Cardiac septum (tissue), 1 donor: ENCODE data around the gene EPG5. TPM values are rescaled to one million over a fixed set of nuclear protein-coding genes. Genes with fewer than 3 reads are reported as not detected.

Experiments
- DNase-seq: peaks from one replicate; pipeline ENCODE4 v3.0.0-alpha.2; 2020; ENCODE audit warnings: low spot score
- intact Hi-C: fragments of 100-400 bp; cut with DNase I; formaldehyde crosslinking; loops from one replicate; pipeline ENCODE4 v1.14.0; 2022
- total RNA-seq: library from RNA; stranded (reverse); fragmentation: NEBNext Ultra II Directional; extraction: Animal tissue kit (Norgen Biotek cat#: 25700); gene quantifications from one replicate; pipeline ENCODE4 v1.2.1, GENCODE V29; 2021
- donor health status: DM: no; HTN: no; CAD: no.

Gene EPG5
- total RNA-seq, 1 donor from 2014 or later = 16.7 TPM

- intact Hi-C loops = loop anchor here (1.0 kb wide), 1 partner anchor 190 kb away; no protein-coding TSS in a partner anchor
- DNase-seq = no peak
Measured at GRCh38 chr18:45880876-45881558, 86.1 kb downstream of the EPG5 start.

DNA sequence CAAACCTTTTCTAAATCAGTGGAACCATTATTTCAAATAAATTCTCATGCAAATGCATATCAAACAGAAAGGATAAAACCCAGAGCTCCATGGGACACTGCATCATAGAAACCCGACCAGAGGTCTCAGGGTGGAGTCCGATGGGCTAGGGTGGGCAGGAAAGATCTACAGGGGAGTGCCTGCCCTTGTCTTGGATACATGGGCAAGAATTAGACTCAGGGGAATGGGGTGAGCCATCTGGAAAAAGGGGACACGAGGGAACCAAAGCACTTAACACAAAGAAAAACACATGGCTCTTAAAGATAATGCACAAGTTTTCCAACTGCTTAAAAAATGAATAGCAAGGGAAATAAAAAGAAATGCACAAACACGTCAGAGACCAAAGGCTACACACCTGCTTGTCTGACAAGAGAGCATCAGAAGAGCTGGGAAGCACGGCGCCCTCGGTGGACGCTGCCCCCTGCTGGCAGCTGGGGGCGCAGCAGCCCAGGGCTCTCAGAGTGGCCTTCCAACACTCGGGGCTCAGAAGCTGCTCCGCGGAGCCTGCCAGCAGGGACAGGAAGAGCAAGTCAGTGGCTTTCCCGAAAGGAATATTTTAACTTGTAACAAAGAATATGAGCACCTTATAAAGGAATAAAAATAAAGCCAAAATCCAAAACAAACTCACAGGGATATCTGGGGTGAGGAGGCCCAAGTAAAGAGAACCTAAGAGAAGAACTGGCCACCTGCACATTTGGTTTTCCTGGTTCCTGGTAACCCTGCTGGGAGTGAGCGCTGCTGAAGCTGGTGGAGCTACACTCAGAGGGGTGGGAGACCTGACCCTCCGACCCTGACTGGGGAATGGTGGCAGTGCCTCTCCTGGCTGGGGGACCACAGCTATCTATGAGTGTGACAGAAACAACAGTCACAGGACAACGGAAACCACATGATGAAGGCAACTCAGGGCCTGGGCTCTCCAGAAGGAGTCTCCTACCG, 87.2 kb downstream of the EPG5 start:
- intact Hi-C loops = loop anchor here (1.0 kb wide), 1 partner anchor 189 kb away; no protein-coding TSS in a partner anchor
- peak; percentile 89 for DNase-seq

GRCh38 chr18:45877403-45877802, 89.7 kb downstream of the EPG5 start:
- intact Hi-C loops = no loop called here
- DNase-seq = no peak

GRCh38 chr18:45876161-45876560, 91.0 kb downstream of the EPG5 start:
- no peak for DNase-seq
- intact Hi-C loops = no loop called here

- no peak for DNase-seq
- intact Hi-C loops = no loop called here
Measured at GRCh38 chr18:45874491-45875184, 92.5 kb downstream of the EPG5 start.

- intact Hi-C loops = no loop called here
- no peak for DNase-seq
Measured at GRCh38 chr18:45871431-45872084, 95.6 kb downstream of the EPG5 start.

DNA sequence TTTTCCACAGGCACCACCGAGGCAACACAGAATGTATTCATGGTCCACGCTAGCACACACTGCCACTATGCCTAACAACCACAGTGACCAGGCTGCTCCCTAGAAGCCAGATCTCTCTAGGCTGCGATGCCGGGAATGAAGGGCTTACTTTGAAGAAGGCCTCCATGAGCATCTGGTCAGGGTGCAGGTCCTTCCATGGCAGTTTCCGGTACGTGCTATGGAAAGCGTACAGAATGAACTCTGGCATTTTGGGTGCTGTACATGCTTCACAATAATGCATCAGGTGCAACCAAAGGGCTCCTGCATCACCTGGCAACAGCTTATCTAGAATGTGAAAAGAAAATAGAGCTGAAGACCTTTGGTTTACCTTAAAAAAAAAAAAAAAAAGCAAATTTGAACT, 96.7 kb downstream of the EPG5 start:
- DNase-seq = no peak
- intact Hi-C loops = no loop called here

DNA sequence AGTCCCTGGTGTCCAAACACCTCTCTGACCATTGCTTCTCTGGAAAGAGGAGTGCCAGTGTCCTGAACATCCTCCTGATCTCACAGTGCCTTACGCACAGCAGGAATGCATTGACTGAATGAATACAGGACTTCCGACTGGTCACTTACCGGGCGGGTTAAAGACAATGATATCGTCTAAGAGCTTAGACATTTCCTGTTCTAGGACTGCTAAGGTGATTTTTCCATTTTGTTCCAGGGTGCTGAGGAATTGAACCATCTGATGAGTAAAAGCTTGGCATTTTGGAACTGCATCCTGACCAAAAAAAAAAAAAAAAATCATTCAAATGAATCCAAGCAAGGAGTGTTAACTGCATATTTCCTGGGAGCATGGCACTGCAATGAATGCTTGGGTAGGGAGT, 101.7 kb downstream of the EPG5 start:
- intact Hi-C loops = loop anchor here (10.0 kb wide), 1 partner anchor 209 kb away; the partner anchor contains the start of gene PSTPIP2
- DNase-seq = no peak

- intact Hi-C loops = loop anchor here (10.0 kb wide), 1 partner anchor 211 kb away; the partner anchor contains the start of gene PSTPIP2
- DNase-seq = no peak
Measured at GRCh38 chr18:45864081-45864480, 103.0 kb downstream of the EPG5 start.

- DNase-seq = no peak
- intact Hi-C loops = loop anchor here (10.0 kb wide), 1 partner anchor 211 kb away; the partner anchor contains the start of gene PSTPIP2
Measured at GRCh38 chr18:45863469-45863868, 103.7 kb downstream of the EPG5 start.

DNA sequence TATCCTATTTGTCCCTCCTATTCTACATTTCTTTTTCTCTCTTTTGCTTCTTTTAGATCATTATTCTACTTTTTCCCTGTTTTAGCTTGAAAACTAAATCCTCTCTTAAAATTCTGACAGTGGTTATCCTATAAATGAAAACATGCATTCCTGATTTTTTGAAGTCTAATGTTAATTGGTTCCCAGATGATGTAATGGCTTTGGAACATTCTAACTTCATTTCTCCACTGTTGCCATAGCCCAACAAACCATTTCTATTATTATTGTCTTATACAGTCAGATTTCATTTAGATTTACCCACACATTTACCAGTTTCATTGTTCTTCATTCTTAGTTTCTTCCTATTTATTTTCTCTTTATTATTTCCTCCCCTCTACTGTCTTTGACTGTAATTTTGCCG, 105.2 kb downstream of the EPG5 start:
- intact Hi-C loops = loop anchor here (10.0 kb wide), 1 partner anchor 213 kb away; the partner anchor contains the start of gene PSTPIP2
- no peak for DNase-seq

GRCh38 chr18:45860971-45861370, 106.2 kb downstream of the EPG5 start:
- DNase-seq = no peak
- intact Hi-C loops = loop anchor here (10.0 kb wide), 1 partner anchor 214 kb away; the partner anchor contains the start of gene PSTPIP2

- intact Hi-C loops = loop anchor here (10.0 kb wide), 1 partner anchor 214 kb away; the partner anchor contains the start of gene PSTPIP2
- DNase-seq = no peak
Measured at GRCh38 chr18:45860492-45860891, 106.6 kb downstream of the EPG5 start.

DNA sequence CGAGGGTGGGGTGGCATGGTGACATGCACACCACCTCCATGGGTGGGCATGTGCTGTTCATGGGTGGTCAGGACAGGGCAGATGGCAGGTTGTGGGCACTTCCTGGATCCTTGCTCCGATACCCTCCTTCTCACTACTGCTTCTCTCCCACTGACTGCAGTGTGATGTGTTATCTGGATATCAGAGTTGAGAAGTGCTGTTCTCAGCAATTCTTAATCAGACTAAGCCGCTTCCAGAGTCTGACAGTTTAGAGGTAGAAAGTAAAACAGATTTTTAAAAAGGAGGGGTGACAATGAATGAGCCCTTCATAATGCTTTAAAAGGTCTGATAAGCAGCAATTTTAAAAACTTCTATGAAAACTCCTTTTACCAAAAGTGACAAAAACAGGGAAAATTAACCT, 107.8 kb downstream of the EPG5 start:
- intact Hi-C loops = no loop called here
- DNase-seq = no peak

DNA sequence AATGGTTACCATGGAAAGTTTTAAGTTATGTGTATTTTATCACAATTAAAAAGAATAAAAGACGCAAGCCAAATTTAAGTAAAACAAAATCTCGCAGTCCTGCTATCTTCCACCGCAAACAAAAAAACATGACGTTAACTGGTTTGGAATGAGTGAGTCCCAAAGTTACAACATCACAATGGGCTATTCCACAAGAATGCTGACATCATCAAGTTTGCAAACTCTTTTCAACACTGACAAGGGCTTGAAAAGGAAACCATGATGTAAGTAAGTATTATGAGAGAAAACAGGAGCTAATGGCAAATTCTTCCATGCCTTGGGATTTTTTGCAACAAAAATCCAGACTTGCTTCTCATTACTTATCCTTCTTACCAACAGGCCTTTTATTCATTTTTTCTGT, 110.6 kb downstream of the EPG5 start:
- no peak for DNase-seq
- intact Hi-C loops = no loop called here

DNA sequence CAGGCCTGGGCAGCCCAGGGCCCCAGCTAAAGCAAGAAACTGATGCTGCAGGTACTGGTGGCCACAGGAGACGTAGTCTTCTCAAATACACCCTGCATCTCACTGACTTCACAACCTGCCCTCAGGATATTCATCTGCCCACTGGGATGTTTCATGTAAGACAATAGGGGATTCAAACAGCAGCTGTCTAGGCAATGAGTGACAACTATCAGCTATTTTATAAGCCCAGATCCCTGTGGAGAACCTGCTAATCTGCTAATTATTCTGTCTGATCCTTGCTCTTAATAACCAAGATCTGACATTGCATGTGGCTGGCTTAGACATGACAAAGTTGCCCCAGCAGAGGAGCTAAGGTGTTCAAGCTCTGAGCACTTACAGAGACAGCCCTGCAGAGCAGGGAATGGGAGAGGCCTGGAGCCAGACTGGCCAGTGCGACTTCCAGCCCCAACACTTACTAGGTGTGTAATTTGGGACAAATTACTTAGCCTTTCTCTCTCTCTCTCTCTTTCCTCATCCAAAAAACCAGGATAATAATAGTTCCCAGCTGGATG, 113.0 kb downstream of the EPG5 start:
- no peak for DNase-seq
- intact Hi-C loops = no loop called here

- intact Hi-C loops = no loop called here
- no peak for DNase-seq
Measured at GRCh38 chr18:45852631-45853030, 114.5 kb downstream of the EPG5 start.

GRCh38 chr18:45851161-45851925, 115.8 kb downstream of the EPG5 start:
- intact Hi-C loops = no loop called here

More at GRCh38 chr18:45851161-45851925, 115.8 kb downstream of the EPG5 start:
- no peak for DNase-seq
